Peyer's patch (tissue), 4 donors: ENCODE data around the gene CRTAC1. TPM values are rescaled to one million over a fixed set of nuclear protein-coding genes. Genes with fewer than 3 reads are reported as not detected.
A peak's percentile ranks its signal among the peaks of the same experiment; 100 is the strongest.

Experiments used
- DNase-seq, 3 donors: peaks; one replicate each; pipeline ENCODE4 v3.0.0-alpha.2; 2017 to 2019
- H3K27ac ChIP-seq, 4 donors: fragments of 200-600 bp; sonication (generic); one replicate each; pipeline ENCODE4 v1.5.1; 2016 to 2019
- H3K27me3 ChIP-seq, 2 donors: fragments of 200-600 bp; sonication (generic); one replicate each; pipeline ENCODE4 v1.5.1; 2019
- H3K36me3 ChIP-seq, 3 donors: fragments of 200-600 bp; sonication (generic); one replicate each; pipeline ENCODE4 v1.5.1; 2016 to 2019
- H3K4me1 ChIP-seq, 4 donors: fragments of 200-600 bp; sonication (generic); one replicate each; pipeline ENCODE4 v1.5.1; 2016 to 2019
- H3K4me3 ChIP-seq, 4 donors: fragments of 200-600 bp; sonication (generic); 1 replicate in 3 of 4; 2 replicates in 1 of 4; pipeline ENCODE4 v1.5.1; 2016 to 2019; ENCODE audit warnings: mild to moderate bottlenecking in 1 of 4
- H3K9me3 ChIP-seq, 4 donors: fragments of 200-600 bp; sonication (generic); one replicate each; pipeline ENCODE4 v1.5.1; 2016 to 2019; ENCODE audit warnings: mild to moderate bottlenecking in 1 of 4
- CTCF ChIP-seq, 6 experiments: fragments of 450-650 bp in 4 of 6; fragments of 200-600 bp in 2 of 6; sonication (generic) in 1 of 6; IDR thresholded peaks; one replicate each; pipeline ENCODE4 v1.5.1; 2017 to 2019; ENCODE audit warnings: antibody characterized with exemption in 6 of 6, mild to moderate bottlenecking in 3 of 6, moderate library complexity in 1 of 6
- POLR2A ChIP-seq, 2 donors: fragments of 450-650 bp; IDR thresholded peaks; one replicate each; pipeline ENCODE4 v1.5.1; 2017; ENCODE audit warnings: antibody characterized with exemption in 2 of 2, mild to moderate bottlenecking in 2 of 2, moderate library complexity in 2 of 2
- total RNA-seq, 4 donors: library from RNA; depleted of rRNA; stranded (reverse); fragments of >200 nt; gene quantifications; one replicate each; pipeline ENCODE4 v1.1.0, GENCODE V29; 2016

CRTAC1 gene
- total RNA-seq, result under 1 TPM in 1 of 4 donors, not detected in 3; 0.53 TPM

- peak in 1 of 3 donors; percentile 49 for DNase-seq
- TF ChIP-seq CTCF (IDR thresholded peaks at IDR 0.05), result no peak
- TF ChIP-seq POLR2A (IDR thresholded peaks at IDR 0.05), result no peak
- Histone ChIP-seq H3K4me3 (peak within 1 kb of the TSS in 3 of 4 donors; percentile 30 to 43 (median 38)), H3K27me3 (peaks cover 0 to 22% of the 10 kb centered on the region in 2 donors), H3K9me3 (no peaks in the 10 kb centered on the region), H3K27ac (no peak within 1 kb of the TSS), H3K36me3 (no peaks in the 10 kb centered on the region), H3K4me1 (peaks cover 0 to 21% (median 0%) of the 10 kb centered on the region in 4 donors)
These were observed at the start of gene CRTAC1 for GRCh38 chr10:98030093-98030821. CRTAC1 (minus strand) TSS chr10:98030621; CDS start chr10:98030472, 149 bp downstream.

GRCh38 chr10:98078774-98079173 is 48.4 kb upstream of the CRTAC1 start:
- DNase-seq, result no peak
- Histone ChIP-seq H3K4me3 (no peak overlapping the region), H3K27me3 (no peaks in the 10 kb centered on the region), H3K9me3 (no peaks in the 10 kb centered on the region), H3K36me3 (no peaks in the 10 kb centered on the region), H3K27ac (no peak overlapping the region), H3K4me1 (no peaks in the 10 kb centered on the region)
- no peak for TF ChIP-seq POLR2A (IDR thresholded peaks at IDR 0.05)
- TF ChIP-seq CTCF (IDR thresholded peaks at IDR 0.05), result no peak

GRCh38 chr10:98077223-98077622 is 46.8 kb upstream of the CRTAC1 start:
- no peaks in the 10 kb centered on the region for H3K36me3 ChIP-seq
- no peaks in the 10 kb centered on the region for H3K27me3 ChIP-seq
- H3K27ac ChIP-seq, result no peak overlapping the region
- no peak for TF ChIP-seq POLR2A (IDR thresholded peaks at IDR 0.05)
- TF ChIP-seq CTCF (IDR thresholded peaks at IDR 0.05), result no peak
- H3K9me3 ChIP-seq, result no peaks in the 10 kb centered on the region
- no peak overlapping the region for H3K4me3 ChIP-seq
- no peaks in the 10 kb centered on the region for H3K4me1 ChIP-seq
- no peak for DNase-seq

GRCh38 chr10:98076086-98076485 is 45.7 kb upstream of the CRTAC1 start:
- no peak for DNase-seq
- no peaks in the 10 kb centered on the region for H3K36me3 ChIP-seq
- no peaks in the 10 kb centered on the region for H3K9me3 ChIP-seq
- no peak overlapping the region for H3K4me3 ChIP-seq
- H3K27me3 ChIP-seq, result no peaks in the 10 kb centered on the region
- no peaks in the 10 kb centered on the region for H3K4me1 ChIP-seq
- H3K27ac ChIP-seq, result no peak overlapping the region
- TF ChIP-seq CTCF (IDR thresholded peaks at IDR 0.05), result no peak
- TF ChIP-seq POLR2A (IDR thresholded peaks at IDR 0.05), result no peak

- H3K4me1 ChIP-seq, result no peaks in the 10 kb centered on the region
- no peak overlapping the region for H3K4me3 ChIP-seq
- no peak for DNase-seq
- H3K27ac ChIP-seq, result no peak overlapping the region
- no peaks in the 10 kb centered on the region for H3K9me3 ChIP-seq
- no peaks in the 10 kb centered on the region for H3K27me3 ChIP-seq
- no peaks in the 10 kb centered on the region for H3K36me3 ChIP-seq
- TF ChIP-seq CTCF (IDR thresholded peaks at IDR 0.05) (no peak), POLR2A (IDR thresholded peaks at IDR 0.05) (no peak)
These were observed 44.0 kb upstream of the CRTAC1 start for GRCh38 chr10:98074315-98074911.
